Right ventricle myocardium inferior (tissue), 1 donor: Measurements from ENCODE around the gene PTPRN2. TPM values are rescaled to one million over a fixed set of nuclear protein-coding genes. Genes with fewer than 3 reads are reported as not detected.

Experiments
- ATAC-seq: fragments of 200-7000 bp; cut with Tn5 transposase; one replicate; pipeline ENCODE4 v1.9.1; 2020; ENCODE audit warnings: mild to moderate bottlenecking, moderate library complexity
- DNase-seq: peaks from one replicate; pipeline ENCODE4 v3.0.0; 2021; ENCODE audit errors: missing footprints
- intact Hi-C: fragments of 100-400 bp; cut with DNase I; formaldehyde crosslinking; loops from one replicate; pipeline ENCODE4 v1.11.0; 2022
- total RNA-seq: library from RNA; stranded (reverse); fragmentation: NEBNext Ultra II Directional; extraction: Animal tissue kit (Norgen Biotek cat#: 25700); gene quantifications from one replicate; pipeline ENCODE4 v1.2.1, GENCODE V29; 2021
- donor health status: DM: no; HTN: yes; CAD: no; lungs with severe emphysema.

Gene PTPRN2
- total RNA-seq, 1 donor from 2014 or later: 1.6 TPM

DNA sequence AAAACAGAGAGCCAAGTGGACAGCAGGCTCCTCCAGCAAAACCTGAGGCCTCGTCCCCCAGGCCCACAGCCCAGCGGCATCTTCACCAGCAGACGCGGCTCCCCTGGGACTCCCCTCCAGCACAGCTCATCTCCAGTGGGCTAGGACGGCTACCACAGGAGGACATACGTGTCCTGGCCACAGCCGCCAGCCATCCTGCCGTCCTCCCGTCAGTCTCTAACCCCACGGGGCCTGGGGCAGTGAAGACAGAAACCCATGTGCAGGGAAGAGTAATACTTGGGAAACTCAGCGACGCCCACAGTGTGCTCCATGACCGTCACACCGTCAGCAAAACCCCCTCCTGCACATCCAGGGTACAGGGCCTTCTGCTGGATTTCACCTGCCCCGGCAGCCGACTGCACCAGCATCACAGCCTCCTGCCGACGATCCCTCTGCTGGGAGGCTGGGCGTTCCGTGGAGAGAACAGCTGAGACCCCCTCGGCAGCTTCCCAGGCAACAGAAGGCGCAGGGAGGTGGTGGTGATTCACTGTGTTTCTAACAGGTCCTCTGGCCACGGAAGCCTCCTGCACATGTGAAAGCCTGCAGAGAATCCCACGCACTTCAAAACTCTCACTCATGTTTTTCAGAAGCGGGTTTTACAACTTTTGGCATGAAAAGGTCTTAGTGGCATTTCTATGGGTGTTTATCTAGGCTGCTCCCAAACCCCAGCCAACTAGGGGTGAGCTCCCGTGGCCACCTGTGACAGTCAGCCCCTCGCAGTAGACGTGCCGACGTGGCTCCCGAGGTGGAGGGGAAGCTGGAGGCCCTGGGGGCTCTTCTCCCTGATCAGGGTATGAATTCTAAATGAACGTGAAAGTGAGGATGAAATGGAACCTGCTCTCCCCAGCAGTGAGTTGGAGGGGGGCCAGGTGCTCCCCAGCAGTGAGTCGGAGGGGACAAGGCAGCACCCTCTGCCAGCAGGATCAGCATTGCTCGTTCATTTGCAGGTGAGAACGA, 513.5 kb downstream of the PTPRN2 start:
- DNase-seq: no peak
- intact Hi-C loops: no loop called here
- peak; percentile 20 for ATAC-seq

DNA sequence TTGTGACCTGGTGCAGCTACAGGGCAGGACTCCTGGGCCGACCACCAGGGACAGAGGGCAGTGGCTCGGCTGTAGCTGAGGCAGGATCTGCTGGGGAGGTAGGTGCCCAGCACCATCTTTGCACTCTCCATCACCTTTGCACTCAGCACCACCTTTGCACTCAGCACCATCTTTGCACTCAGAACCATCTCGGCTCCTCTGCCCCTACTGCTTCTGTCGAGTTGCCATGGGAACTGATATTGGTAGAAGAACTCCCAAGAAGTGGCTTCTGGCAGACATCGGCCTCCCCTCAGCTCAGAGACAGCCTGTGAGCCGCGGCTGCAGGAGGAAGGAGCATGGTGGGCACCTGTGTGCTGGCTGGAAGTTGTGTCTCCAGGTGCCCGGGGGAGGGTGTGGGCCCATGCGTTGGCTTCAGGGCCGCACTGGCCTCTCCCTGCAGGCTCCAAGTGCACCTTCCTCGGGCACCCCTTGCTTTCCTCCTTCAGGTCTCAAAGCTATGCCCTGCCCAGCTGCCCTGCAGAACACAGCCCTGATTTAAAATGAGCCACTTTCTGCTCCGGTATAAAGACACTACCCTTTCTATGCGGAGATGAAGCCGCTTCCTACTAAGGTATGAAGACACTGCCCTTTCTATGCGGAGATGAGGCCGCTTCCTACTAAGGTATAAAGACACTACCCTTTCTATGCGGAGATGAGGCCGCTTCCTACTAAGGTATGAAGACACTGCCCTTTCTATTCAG, 514.5 kb downstream of the PTPRN2 start:
- ATAC-seq (no peak), DNase-seq (no peak)
- intact Hi-C loops: no loop called here

- intact Hi-C loops: no loop called here
- DNase-seq (no peak), ATAC-seq (no peak)
These were observed 517.3 kb downstream of the PTPRN2 start for GRCh38 chr7:158070222-158070920.

- ATAC-seq (no peak), DNase-seq (no peak)
- intact Hi-C loops: no loop called here
These were observed 518.8 kb downstream of the PTPRN2 start for GRCh38 chr7:158068853-158069252.

DNA sequence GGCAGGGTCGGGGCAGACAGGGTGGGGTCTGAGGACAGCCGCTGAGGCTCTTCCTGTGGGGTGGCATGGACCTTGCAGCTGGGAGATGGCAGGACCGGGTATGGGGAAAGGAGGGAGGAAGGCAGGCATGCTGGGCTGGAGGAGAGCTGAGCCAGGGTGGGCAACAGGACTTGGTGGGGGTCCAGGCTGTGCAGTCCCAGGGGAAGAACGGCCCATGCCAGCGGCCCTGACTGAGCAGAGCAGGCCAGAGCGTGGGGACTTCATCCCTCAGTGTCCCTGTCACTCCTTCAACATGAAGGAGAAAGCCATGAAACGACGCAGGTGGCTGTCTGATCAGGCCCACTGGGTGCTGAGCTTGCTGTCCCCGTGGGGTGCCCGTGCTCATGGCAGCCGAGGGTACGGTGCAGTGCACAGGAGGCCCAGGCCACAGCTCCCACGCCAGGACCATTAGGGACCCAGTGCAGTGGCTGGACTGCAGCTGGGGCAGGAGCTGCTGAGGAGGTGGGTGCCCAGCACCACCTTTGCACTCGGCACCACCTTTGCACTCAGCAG, 519.6 kb downstream of the PTPRN2 start:
- intact Hi-C loops: no loop called here
- no peak for DNase-seq
- ATAC-seq: no peak

- no peak for ATAC-seq
- intact Hi-C loops: no loop called here
- DNase-seq: no peak
These were observed 520.2 kb downstream of the PTPRN2 start for GRCh38 chr7:158067219-158067930.

DNA sequence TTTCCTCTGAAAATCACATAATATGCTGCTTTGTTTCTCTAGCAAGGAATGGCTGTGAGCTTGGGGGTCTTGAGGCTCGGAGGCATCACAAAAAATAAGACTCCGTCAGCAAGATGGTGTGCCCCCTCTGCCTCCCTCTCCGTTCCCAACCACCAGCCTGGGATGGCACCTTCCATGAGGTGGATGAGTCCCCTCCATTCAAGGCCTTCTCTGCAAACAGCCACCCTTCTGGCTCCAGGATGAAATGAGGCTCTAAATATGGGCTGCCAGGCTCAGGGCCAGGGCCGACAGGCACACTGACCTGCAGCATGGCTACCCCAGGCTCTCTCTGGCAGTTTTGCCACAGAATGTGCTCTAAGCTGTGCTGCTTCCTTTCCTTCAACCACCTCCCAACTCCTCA, 521.5 kb downstream of the PTPRN2 start:
- no peak for ATAC-seq
- intact Hi-C loops: no loop called here
- DNase-seq: no peak

DNA sequence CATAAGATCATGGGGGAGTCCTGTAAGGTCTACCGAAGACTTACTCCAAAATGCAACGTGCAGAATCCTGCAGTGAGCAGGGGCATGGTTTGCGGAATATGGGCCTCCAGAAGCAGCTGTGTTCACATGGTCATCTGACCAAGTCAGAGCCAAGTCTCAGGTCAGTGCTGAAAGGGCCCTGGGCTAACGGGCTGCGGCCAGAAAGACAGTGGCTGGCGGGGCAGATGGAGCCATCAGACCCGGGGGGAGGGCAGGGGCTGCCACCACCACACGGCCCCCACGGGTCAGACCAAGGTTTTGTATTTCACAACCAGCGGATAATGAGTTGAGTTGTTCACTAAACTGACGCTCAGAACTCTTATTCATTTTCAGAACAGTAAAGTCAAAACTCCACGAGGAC, 522.3 kb downstream of the PTPRN2 start:
- intact Hi-C loops: no loop called here
- ATAC-seq: no peak
- no peak for DNase-seq

DNA sequence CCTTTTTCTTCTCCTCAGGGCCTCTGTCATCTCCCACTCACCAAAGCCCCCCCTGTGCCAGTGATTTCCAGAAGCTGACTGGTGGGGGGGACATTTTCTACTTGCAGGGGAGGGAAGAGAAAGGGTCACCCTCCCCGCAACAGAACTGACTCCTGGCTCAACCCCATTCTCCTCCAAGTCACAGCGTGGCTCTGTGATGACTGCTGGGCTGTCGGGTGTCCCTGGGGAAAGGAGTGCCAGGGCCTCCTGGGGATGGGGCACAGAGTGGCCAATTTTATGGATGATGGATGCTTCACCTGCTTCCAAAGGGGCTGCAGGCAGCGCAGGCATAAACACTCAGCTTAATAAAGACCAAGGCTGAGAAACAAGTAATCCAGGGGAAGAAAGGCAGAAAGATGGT, 523.0 kb downstream of the PTPRN2 start:
- intact Hi-C loops: no loop called here
- no peak for ATAC-seq
- no peak for DNase-seq

- intact Hi-C loops: no loop called here
- no peak for ATAC-seq
These were observed 523.6 kb downstream of the PTPRN2 start for GRCh38 chr7:158063850-158064610.

DNA sequence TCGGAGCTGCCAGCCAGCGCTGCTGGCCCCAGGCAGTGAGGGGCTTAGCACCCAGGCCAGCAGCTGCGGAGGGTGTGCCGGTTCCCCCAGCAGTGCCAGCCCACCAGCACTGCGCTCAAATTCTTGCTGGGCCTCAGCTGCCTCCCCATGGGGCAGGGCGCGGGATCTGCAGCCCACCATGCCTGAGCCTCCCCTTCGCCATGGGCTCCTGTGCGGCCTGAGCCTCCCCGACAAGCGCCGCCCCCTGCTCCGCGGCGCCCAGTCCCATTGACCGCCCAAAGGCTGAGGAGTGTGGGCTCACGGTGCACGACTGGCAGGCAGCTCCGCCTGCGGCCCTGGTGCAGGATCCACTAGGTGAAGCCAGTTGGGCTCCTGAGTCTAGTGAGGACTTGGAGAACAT, 525.0 kb downstream of the PTPRN2 start:
- ATAC-seq: no peak
- DNase-seq: no peak
- intact Hi-C loops: no loop called here

More at GRCh38 chr7:158063850-158064610, 523.6 kb downstream of the PTPRN2 start:
- DNase-seq: no peak

DNA sequence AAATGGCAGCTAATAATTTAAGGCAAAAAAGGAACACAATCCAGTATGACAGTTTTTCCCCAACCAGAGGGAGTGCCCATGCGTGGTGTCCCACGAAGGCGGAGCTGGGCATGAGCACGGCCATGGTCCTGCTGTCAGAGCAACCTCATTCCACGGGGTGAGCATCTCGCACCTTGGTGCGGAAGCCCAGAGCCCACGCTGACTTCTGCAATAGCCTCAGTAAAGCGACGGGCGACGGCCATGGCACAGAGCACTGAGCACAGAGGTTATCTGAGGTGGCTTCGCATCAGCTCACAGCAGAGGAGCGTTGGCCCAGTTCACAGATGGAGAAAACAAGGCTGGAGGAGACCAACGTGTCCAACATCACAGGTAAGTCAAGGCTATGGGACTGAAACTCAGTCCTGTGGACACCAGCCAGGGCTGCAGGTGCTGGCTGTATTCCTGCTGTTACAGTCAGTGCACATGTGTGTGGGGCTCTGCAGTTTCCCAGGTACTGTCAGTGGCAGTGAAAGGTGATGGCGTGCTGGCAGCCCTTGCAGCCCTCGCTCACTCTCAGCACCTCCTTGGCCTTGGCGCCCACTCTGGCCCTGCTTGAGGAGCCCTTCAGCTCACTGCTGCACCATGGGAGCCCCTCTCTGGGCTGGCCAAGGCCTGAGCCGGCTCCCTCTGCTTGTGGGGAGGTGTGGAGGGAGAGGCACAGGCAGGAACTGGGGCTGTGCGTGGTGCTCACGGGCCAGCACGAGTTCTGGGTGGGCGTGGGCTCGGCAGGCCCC, 525.6 kb downstream of the PTPRN2 start:
- intact Hi-C loops: no loop called here
- DNase-seq (no peak), ATAC-seq (no peak)

DNA sequence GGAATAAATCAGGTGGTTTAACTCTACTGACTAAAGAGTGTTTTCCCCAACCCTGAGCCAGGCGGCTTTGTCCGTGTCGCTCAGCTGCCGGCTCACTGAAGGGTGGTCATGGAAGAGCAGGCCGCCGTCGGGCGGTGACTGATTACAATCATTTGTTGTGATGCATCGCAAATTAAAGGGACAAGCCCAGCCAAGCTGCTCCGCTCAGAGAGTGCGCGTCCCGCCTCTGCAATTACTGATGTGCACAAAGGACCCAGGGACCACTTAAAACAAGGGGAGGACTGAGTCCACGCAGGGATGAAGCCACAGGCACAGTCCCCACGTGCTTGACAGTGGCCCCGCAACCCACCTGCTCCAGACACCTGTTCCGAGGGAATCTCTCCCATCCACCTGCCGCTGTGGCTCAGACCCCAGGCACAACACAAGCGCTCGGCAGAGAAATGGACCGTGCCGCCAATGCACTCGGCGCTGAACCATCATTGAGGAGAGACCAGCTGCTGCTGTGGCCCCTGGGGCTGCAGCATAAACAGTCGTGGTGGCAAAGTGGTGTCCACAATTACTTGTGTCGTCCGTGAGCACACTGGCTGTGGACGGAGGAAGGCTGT, 526.5 kb downstream of the PTPRN2 start:
- DNase-seq: no peak
- intact Hi-C loops: no loop called here

GRCh38 chr7:158060216-158060615, 527.4 kb downstream of the PTPRN2 start:
- DNase-seq: no peak

More for the DNA sequence above, 526.5 kb downstream of the PTPRN2 start:
- no peak for ATAC-seq

GRCh38 chr7:158057446-158057845, 530.2 kb downstream of the PTPRN2 start:
- no peak for DNase-seq
- intact Hi-C loops: loop anchor here (10.0 kb wide), 1 partner anchor 153 kb away; no protein-coding TSS in a partner anchor
- no peak for ATAC-seq

More at GRCh38 chr7:158060216-158060615, 527.4 kb downstream of the PTPRN2 start:
- intact Hi-C loops: no loop called here
- ATAC-seq: no peak

DNA sequence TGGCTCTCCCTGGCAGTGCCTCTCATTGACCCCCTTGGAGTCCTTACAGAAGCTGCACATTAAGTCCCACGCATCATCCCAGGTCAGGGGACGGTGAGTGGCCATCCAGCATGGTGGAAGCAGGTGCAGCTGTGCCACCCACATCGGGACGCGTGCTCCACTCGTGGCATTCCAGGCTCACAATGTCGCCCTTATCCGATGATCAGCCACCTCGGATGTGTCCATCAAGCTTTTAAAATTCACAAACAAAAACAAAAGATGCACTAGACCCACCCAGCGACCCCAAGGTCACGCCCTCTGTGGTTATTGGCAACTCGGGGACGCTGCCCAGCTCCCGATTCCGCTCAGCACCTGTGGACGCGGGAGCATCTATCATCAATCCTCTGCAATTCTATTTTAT, 530.9 kb downstream of the PTPRN2 start:
- ATAC-seq (no peak), DNase-seq (no peak)
- intact Hi-C loops: loop anchor here (10.0 kb wide), 1 partner anchor 152 kb away; no protein-coding TSS in a partner anchor
